DMS153 (cell line): ENCODE data around the gene NEDD4L.
"Not testable (repeated sequence)": the region's sequence is repeated elsewhere in the genome, so short reads cannot be mapped to it uniquely, and the experiment has no call there.

Source experiments
- DNase-seq: peaks from one replicate; lab custom pipeline; 2025; lab: John Stamatoyannopoulos, UW

Gene NEDD4L

GRCh38 chr18:58378411-58379379 is 334.7 kb downstream of the NEDD4L start:
- no peak for DNase-seq

- DNase-seq, result no peak
Measured at GRCh38 chr18:58379443-58379842, 335.4 kb downstream of the NEDD4L start.

- DNase-seq, result not testable (repeated sequence)
Measured at GRCh38 chr18:58380113-58380512, 336.1 kb downstream of the NEDD4L start.

GRCh38 chr18:58381676-58382411 is 337.8 kb downstream of the NEDD4L start:
- DNase-seq, result no peak

GRCh38 chr18:58382446-58382845 is 338.4 kb downstream of the NEDD4L start:
- no peak for DNase-seq

GRCh38 chr18:58385472-58385871 is 341.4 kb downstream of the NEDD4L start:
- no peak for DNase-seq

GRCh38 chr18:58386780-58387179 is 342.8 kb downstream of the NEDD4L start:
- no peak for DNase-seq

GRCh38 chr18:58387716-58388115 is 343.7 kb downstream of the NEDD4L start:
- DNase-seq, result no peak

GRCh38 chr18:58388736-58389135 is 344.7 kb downstream of the NEDD4L start:
- DNase-seq, result no peak

GRCh38 chr18:58389745-58390144 is 345.7 kb downstream of the NEDD4L start:
- no peak for DNase-seq

- DNase-seq, result no peak
Measured at GRCh38 chr18:58390399-58390798, 346.4 kb downstream of the NEDD4L start.

- no peak for DNase-seq
Measured at GRCh38 chr18:58391231-58391825, 347.3 kb downstream of the NEDD4L start.

GRCh38 chr18:58391932-58392323 is 347.9 kb downstream of the NEDD4L start:
- DNase-seq, result no peak

- DNase-seq, result no peak
Measured at GRCh38 chr18:58392324-58393000, 348.4 kb downstream of the NEDD4L start.

GRCh38 chr18:58393295-58393694 is 349.3 kb downstream of the NEDD4L start:
- no peak for DNase-seq

- no peak for DNase-seq
Measured at GRCh38 chr18:58394046-58394445, 350.0 kb downstream of the NEDD4L start.

GRCh38 chr18:58394602-58395425 is 350.8 kb downstream of the NEDD4L start:
- DNase-seq, result no peak

- DNase-seq, result no peak
Measured at GRCh38 chr18:58396144-58396543, 352.1 kb downstream of the NEDD4L start.

- DNase-seq, result no peak
Measured at GRCh38 chr18:58396966-58397365, 352.9 kb downstream of the NEDD4L start.

- no peak for DNase-seq
Measured at GRCh38 chr18:58397385-58398132, 353.5 kb downstream of the NEDD4L start.
